ENCODE measurements around the gene INCENP. TPM values are rescaled to one million over a fixed set of nuclear protein-coding genes. Genes with fewer than 3 reads are reported as not detected.

INCENP gene
- total RNA-seq, 2 donors from 2014 or later, result 8.8 to 13.0 TPM

GRCh38 chr11:62105667-62106191, 18.1 kb upstream of the INCENP start:
- Histone ChIP-seq H3K27ac (peak overlapping the region; percentile 91 to 95), H3K4me3 (peak overlapping the region; percentile 65), H3K9me3 (no peaks in the 10 kb centered on the region), H3K27me3 (replicated peaks; ENCODE audit: insufficient read depth) (no peaks in the 10 kb centered on the region), H3K4me1 (ENCODE audit: control insufficient read depth in 1 of 2, low read depth in 2 of 2) (peaks cover 24 to 44% of the 10 kb centered on the region in 2 donors), H3K36me3 (no peaks in the 10 kb centered on the region)
- DNase-seq (ENCODE audit: low spot score) (no peak), ATAC-seq (ENCODE audit: insufficient number of reproducible peaks, low FRiP score, low read depth) (peak; percentile 14)
- no peak for TF ChIP-seq CTCF (IDR thresholded peaks at IDR 0.05)

GRCh38 chr11:62108017-62108750, 15.6 kb upstream of the INCENP start:
- ATAC-seq (ENCODE audit: insufficient number of reproducible peaks, low FRiP score, low read depth), result no peak
- H3K27ac ChIP-seq, result peak overlapping the region in 1 of 2 donors; percentile 22

GRCh38 chr11:62108971-62109404, 14.8 kb upstream of the INCENP start:
- no peak for TF ChIP-seq CTCF (IDR thresholded peaks at IDR 0.05)
- ATAC-seq (ENCODE audit: insufficient number of reproducible peaks, low FRiP score, low read depth) (no peak), DNase-seq (ENCODE audit: low spot score) (no peak)
- H3K27me3 ChIP-seq (replicated peaks; ENCODE audit: insufficient read depth), result no peaks in the 10 kb centered on the region
- H3K9me3 ChIP-seq, result no peaks in the 10 kb centered on the region
- no peak overlapping the region for H3K4me3 ChIP-seq
- H3K4me1 ChIP-seq (ENCODE audit: control insufficient read depth in 1 of 2, low read depth in 2 of 2), result peaks cover 22 to 35% of the 10 kb centered on the region in 2 donors
- no peaks in the 10 kb centered on the region for H3K36me3 ChIP-seq
- H3K27ac ChIP-seq, result no peak overlapping the region

More at GRCh38 chr11:62108017-62108750, 15.6 kb upstream of the INCENP start:
- Histone ChIP-seq H3K27me3 (replicated peaks; ENCODE audit: insufficient read depth) (no peaks in the 10 kb centered on the region), H3K36me3 (no peaks in the 10 kb centered on the region), H3K4me3 (no peak overlapping the region), H3K4me1 (ENCODE audit: control insufficient read depth in 1 of 2, low read depth in 2 of 2) (peaks cover 23 to 41% of the 10 kb centered on the region in 2 donors), H3K9me3 (no peaks in the 10 kb centered on the region)
- no peak for DNase-seq (ENCODE audit: low spot score)
- TF ChIP-seq CTCF (IDR thresholded peaks at IDR 0.05), result peak; percentile 87

GRCh38 chr11:62115085-62115694, 8.6 kb upstream of the INCENP start:
- no peak for ATAC-seq (ENCODE audit: insufficient number of reproducible peaks, low FRiP score, low read depth)
- TF ChIP-seq CTCF (IDR thresholded peaks at IDR 0.05), result no peak
- no peak for DNase-seq (ENCODE audit: low spot score)
- Histone ChIP-seq H3K9me3 (peaks cover 3% of the 10 kb centered on the region), H3K4me3 (no peak overlapping the region), H3K27ac (no peak overlapping the region), H3K27me3 (replicated peaks; ENCODE audit: insufficient read depth) (no peaks in the 10 kb centered on the region), H3K36me3 (no peaks in the 10 kb centered on the region), H3K4me1 (ENCODE audit: control insufficient read depth in 1 of 2, low read depth in 2 of 2) (peaks cover 0 to 3% of the 10 kb centered on the region in 2 donors)

GRCh38 chr11:62116451-62116850, 7.4 kb upstream of the INCENP start:
- peaks cover 3% of the 10 kb centered on the region for H3K9me3 ChIP-seq
- TF ChIP-seq CTCF (IDR thresholded peaks at IDR 0.05), result no peak
- H3K4me1 ChIP-seq (ENCODE audit: control insufficient read depth in 1 of 2, low read depth in 2 of 2), result peaks cover 0 to 3% of the 10 kb centered on the region in 2 donors

More at GRCh38 chr11:62116451-62116850, 7.4 kb upstream of the INCENP start:
- H3K36me3 ChIP-seq, result no peaks in the 10 kb centered on the region
- no peak overlapping the region for H3K27ac ChIP-seq
- ATAC-seq (ENCODE audit: insufficient number of reproducible peaks, low FRiP score, low read depth), result no peak
- H3K27me3 ChIP-seq (replicated peaks; ENCODE audit: insufficient read depth), result no peaks in the 10 kb centered on the region
- H3K4me3 ChIP-seq, result no peak overlapping the region
- DNase-seq (ENCODE audit: low spot score), result no peak

Measured in thoracic aorta (tissue), 2 donors.